Subcutaneous abdominal adipose tissue (tissue), 5 donors: ENCODE measurements around the gene DPM2.

ENCODE experiments used
- H3K27ac ChIP-seq: one replicate; pipeline ENCODE4 v1.7.0; 2013; ENCODE audit warnings: low read depth, mild to moderate bottlenecking, inconsistent platforms, low read length, moderate library complexity
- H3K27me3 ChIP-seq, 5 donors: one replicate each; pipeline ENCODE4 v1.7.0; 2013; ENCODE audit warnings: low read length in 5 of 5, inconsistent platforms in 1 of 5; ENCODE audit not compliant: control insufficient read depth in 5 of 5, insufficient read depth in 4 of 5
- H3K36me3 ChIP-seq, 5 donors: one replicate each; pipeline ENCODE4 v1.7.0; 2013; ENCODE audit warnings: low read length in 5 of 5; ENCODE audit not compliant: control insufficient read depth in 5 of 5, insufficient read depth in 5 of 5
- H3K4me1 ChIP-seq, 5 donors: one replicate each; pipeline ENCODE4 v1.7.0; 2013; ENCODE audit warnings: low read length in 5 of 5, mild to moderate bottlenecking in 3 of 5, moderate library complexity in 1 of 5; ENCODE audit not compliant: control insufficient read depth in 5 of 5, insufficient read depth in 5 of 5
- H3K4me3 ChIP-seq, 5 donors: one replicate each; pipeline ENCODE4 v1.7.0; 2013; ENCODE audit warnings: low read length in 5 of 5, low read depth in 1 of 5
- H3K9ac ChIP-seq, 5 donors: one replicate each; pipeline ENCODE4 v1.7.0; 2013; ENCODE audit warnings: low read length in 5 of 5, mild to moderate bottlenecking in 4 of 5, moderate library complexity in 3 of 5
- H3K9me3 ChIP-seq, 5 donors: one replicate each; pipeline ENCODE4 v1.7.0; 2013; ENCODE audit warnings: low read length in 5 of 5; ENCODE audit not compliant: control insufficient read depth in 5 of 5
- donor health status: healthy.
- donor health status: healthy.
- donor health status: healthy.
- donor health status: healthy.
- donor health status: healthy.

The DPM2 gene

DNA sequence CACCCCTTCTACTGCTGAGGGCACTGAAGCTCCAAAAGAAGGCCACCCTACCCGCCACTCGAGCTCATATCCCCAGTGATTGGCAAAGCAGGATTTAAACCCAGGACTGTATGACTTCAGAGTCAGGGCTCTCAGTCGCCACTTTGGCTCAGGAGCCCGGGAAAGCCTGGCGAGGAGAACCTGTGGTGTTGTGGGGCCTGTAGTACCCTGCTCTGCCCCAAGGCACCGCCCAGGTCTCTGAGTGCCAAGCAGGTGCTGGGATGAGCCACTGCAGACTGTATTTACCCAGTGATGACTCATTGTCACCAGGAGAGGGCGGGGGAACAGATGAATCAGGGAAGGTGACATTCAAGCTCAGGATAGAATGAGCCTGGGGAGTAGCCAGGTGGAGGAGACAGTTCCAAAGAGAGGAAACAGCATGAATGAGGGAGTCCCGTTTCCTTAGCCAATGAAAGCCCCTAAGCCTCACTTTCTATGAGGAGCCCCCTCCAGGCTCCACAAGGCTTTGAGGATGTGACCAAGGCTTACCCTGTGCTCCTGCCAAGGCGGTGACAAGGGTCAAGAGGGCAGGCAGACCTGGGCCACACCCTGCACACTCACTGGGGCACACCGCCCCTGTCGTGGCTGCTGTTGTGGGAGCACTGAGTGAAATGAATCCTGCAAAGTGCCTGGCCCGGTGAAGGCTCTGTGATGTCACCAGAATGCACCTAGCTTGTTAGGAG, 17.8 kb upstream of the DPM2 start:
- Histone ChIP-seq H3K27ac (no peak overlapping the region), H3K9ac (no peak overlapping the region)

GRCh38 chr9:127954831-127955293, 17.2 kb upstream of the DPM2 start:
- Histone ChIP-seq H3K27me3 (no peaks in the 10 kb centered on the region), H3K4me1 (peaks cover 0 to 8% (median 3%) of the 10 kb centered on the region in 5 donors), H3K27ac (no peak overlapping the region), H3K9ac (no peak overlapping the region), H3K9me3 (no peaks in the 10 kb centered on the region), H3K4me3 (no peak overlapping the region), H3K36me3 (peaks cover 0 to 2% (median 0%) of the 10 kb centered on the region in 5 donors)

More for the DNA sequence above, 17.8 kb upstream of the DPM2 start:
- H3K9me3 ChIP-seq: no peaks in the 10 kb centered on the region
- H3K27me3 ChIP-seq: no peaks in the 10 kb centered on the region
- no peaks in the 10 kb centered on the region for H3K36me3 ChIP-seq
- H3K4me3 ChIP-seq: no peak overlapping the region
- peaks cover 0 to 10% (median 7%) of the 10 kb centered on the region in 5 donors for H3K4me1 ChIP-seq

- H3K9ac ChIP-seq: no peak overlapping the region
These were observed 16.3 kb upstream of the DPM2 start for GRCh38 chr9:127953768-127954505.

GRCh38 chr9:127953154-127953553, 15.5 kb upstream of the DPM2 start:
- no peaks in the 10 kb centered on the region for H3K9me3 ChIP-seq
- peaks cover 0 to 12% (median 7%) of the 10 kb centered on the region in 5 donors for H3K4me1 ChIP-seq
- no peak overlapping the region for H3K9ac ChIP-seq
- no peak overlapping the region for H3K4me3 ChIP-seq
- no peaks in the 10 kb centered on the region for H3K27me3 ChIP-seq
- H3K27ac ChIP-seq: no peak overlapping the region
- H3K36me3 ChIP-seq: peaks cover 0 to 2% (median 0%) of the 10 kb centered on the region in 5 donors

More at GRCh38 chr9:127953768-127954505, 16.3 kb upstream of the DPM2 start:
- peaks cover 0 to 12% (median 7%) of the 10 kb centered on the region in 5 donors for H3K4me1 ChIP-seq
- peaks cover 0 to 2% (median 0%) of the 10 kb centered on the region in 5 donors for H3K36me3 ChIP-seq
- H3K4me3 ChIP-seq: no peak overlapping the region
- H3K27me3 ChIP-seq: no peaks in the 10 kb centered on the region
- H3K27ac ChIP-seq: no peak overlapping the region
- H3K9me3 ChIP-seq: no peaks in the 10 kb centered on the region

- H3K4me1 ChIP-seq: peaks cover 0 to 12% (median 7%) of the 10 kb centered on the region in 5 donors
- H3K36me3 ChIP-seq: peaks cover 0 to 6% (median 0%) of the 10 kb centered on the region in 5 donors
- H3K27me3 ChIP-seq: no peaks in the 10 kb centered on the region
- no peak overlapping the region for H3K4me3 ChIP-seq
- no peaks in the 10 kb centered on the region for H3K9me3 ChIP-seq
- no peak overlapping the region for H3K27ac ChIP-seq
- H3K9ac ChIP-seq: no peak overlapping the region
These were observed 13.0 kb upstream of the DPM2 start for GRCh38 chr9:127950513-127951289.

DNA sequence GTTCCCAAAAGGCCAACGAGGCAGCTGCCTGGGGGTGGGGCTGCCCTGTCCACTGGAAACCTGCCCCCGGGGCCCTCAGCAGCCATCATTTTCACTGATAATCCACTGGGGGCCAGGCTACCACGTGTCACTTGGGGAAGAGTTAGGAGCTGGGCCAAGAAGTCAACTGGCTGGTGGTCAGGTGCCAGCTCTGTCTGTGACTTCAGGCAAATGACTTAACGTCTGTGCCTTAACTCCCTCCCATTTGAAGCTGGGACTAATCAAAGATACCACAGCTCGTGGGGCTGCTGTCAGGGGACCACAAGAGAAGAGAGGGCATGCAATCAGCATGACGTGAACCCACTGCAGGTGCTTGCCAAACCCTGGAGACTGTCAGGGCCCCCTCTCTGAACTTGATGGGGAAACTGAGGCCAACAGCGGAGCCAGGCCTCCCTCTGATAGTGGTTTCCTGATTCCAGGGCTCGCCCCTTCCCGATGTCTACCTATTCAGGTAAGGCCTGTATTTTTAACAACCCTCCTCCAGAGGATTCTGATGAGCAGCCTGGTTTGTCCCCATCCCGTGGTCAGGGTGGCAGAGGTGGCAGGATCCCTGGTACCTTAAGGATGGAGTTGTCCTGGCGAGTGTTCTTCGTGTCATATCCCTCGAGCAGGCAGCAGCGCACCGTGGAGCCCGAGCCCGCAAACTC, 12.3 kb upstream of the DPM2 start:
- Histone ChIP-seq H3K4me3 (no peak overlapping the region), H3K27ac (no peak overlapping the region), H3K27me3 (no peaks in the 10 kb centered on the region), H3K4me1 (peaks cover 0 to 12% (median 7%) of the 10 kb centered on the region in 5 donors), H3K9ac (no peak overlapping the region), H3K9me3 (no peaks in the 10 kb centered on the region), H3K36me3 (peaks cover 0 to 13% (median 5%) of the 10 kb centered on the region in 5 donors)

DNA sequence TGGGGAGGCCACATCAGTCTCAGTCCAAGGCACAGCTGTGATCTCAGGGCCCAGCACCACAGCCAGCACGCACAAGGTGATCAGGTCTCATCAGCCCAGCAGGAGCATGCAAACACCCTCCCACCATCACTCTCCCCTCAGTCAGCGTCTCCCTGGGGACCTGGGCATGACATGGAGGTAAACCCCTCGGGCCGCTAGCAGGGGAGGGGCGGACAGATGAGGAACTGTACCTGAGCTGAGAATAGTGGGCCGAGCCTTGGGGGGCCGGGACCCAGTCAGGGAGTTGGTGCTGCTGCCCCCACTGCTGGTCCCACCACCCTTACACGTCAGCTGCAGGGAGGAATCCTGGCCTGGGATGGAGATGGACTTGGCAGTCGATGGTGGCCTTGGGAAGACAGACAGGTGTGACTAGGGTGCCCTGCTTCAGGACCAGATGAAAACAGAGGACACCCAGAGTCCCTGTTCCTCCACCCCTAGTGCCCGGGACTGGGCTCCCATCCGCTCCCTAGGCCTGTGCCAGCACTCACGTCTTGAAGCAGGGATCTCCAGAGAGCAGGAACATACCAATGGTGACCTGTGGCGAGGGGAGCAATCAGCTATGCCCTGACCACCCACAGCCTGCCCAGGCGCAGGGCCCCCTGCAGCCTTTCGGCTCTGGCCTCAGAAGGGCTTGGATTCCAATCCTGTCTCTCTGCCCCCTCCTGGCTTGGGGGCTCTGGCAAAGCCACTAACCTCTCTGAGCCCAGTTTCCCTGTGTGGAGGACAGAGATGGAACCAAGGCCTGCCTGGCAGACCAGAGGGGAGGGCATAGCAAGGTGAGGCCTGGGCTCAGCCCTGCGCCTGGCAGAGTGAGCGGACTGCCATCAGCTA, 10.4 kb upstream of the DPM2 start:
- H3K36me3 ChIP-seq: peaks cover 0 to 22% (median 14%) of the 10 kb centered on the region in 5 donors
- no peak overlapping the region for H3K9ac ChIP-seq
- no peaks in the 10 kb centered on the region for H3K9me3 ChIP-seq
- H3K27ac ChIP-seq: no peak overlapping the region
- peaks cover 2 to 17% (median 7%) of the 10 kb centered on the region in 5 donors for H3K4me1 ChIP-seq
- H3K4me3 ChIP-seq: no peak overlapping the region
- H3K27me3 ChIP-seq: no peaks in the 10 kb centered on the region

DNA sequence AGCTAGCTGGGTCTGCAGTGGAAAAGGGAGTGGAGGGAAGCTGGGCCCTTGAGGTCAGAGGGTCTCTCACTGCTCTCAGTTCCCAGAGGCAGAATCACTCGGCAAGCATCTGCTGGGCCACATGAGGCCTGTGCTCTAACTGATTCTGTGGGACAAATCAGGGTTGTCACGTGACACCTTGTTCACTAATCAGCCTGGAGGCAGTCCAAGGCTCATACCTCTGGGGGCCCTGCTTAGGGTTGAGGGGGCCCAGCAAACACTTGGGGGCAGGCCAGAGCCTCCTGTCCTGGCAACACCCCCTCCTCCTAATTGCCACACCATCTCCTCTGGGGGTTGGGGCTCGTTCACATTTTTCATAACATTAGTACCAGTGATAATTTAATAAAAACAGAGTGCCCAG, 9.1 kb upstream of the DPM2 start:
- H3K36me3 ChIP-seq: peaks cover 0 to 23% (median 14%) of the 10 kb centered on the region in 5 donors
- peaks cover under 1 to 17% (median 4%) of the 10 kb centered on the region in 5 donors for H3K4me1 ChIP-seq
- H3K9me3 ChIP-seq: no peaks in the 10 kb centered on the region
- no peak overlapping the region for H3K9ac ChIP-seq
- H3K27ac ChIP-seq: no peak overlapping the region
- no peaks in the 10 kb centered on the region for H3K27me3 ChIP-seq
- H3K4me3 ChIP-seq: no peak overlapping the region

DNA sequence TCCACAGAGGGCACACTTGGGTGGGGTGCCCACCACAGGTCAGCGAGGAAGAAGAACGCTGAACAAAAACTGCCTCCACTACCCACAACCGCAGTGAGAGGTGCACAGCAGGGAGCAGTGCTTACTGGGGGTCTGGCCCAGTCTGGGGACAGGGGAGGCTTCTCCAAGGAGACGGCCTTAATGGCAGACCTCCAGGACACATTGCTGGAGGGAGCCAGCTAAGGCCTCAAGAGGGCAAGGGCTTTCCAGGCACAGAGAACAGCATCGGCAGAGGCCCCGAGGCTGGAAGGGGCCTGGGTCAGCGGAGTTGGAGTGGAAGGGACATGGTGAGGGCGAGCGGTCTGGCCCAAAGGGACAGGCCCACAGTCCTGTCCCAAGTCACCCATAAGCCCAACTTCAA, 8.3 kb upstream of the DPM2 start:
- Histone ChIP-seq H3K4me3 (no peak overlapping the region), H3K9ac (no peak overlapping the region), H3K27ac (no peak overlapping the region), H3K36me3 (peaks cover 0 to 23% (median 14%) of the 10 kb centered on the region in 5 donors), H3K4me1 (peaks cover 0 to 16% (median 4%) of the 10 kb centered on the region in 5 donors), H3K9me3 (no peaks in the 10 kb centered on the region), H3K27me3 (no peaks in the 10 kb centered on the region)
